ENCODE data around the gene HDAC8. TPM values are rescaled to one million over a fixed set of nuclear protein-coding genes. Genes with fewer than 3 reads are reported as not detected.
A peak's percentile ranks its signal among the peaks of the same experiment; 100 is the strongest.

HDAC8 gene
- total RNA-seq, 1 donor, result 28.1 TPM

DNA sequence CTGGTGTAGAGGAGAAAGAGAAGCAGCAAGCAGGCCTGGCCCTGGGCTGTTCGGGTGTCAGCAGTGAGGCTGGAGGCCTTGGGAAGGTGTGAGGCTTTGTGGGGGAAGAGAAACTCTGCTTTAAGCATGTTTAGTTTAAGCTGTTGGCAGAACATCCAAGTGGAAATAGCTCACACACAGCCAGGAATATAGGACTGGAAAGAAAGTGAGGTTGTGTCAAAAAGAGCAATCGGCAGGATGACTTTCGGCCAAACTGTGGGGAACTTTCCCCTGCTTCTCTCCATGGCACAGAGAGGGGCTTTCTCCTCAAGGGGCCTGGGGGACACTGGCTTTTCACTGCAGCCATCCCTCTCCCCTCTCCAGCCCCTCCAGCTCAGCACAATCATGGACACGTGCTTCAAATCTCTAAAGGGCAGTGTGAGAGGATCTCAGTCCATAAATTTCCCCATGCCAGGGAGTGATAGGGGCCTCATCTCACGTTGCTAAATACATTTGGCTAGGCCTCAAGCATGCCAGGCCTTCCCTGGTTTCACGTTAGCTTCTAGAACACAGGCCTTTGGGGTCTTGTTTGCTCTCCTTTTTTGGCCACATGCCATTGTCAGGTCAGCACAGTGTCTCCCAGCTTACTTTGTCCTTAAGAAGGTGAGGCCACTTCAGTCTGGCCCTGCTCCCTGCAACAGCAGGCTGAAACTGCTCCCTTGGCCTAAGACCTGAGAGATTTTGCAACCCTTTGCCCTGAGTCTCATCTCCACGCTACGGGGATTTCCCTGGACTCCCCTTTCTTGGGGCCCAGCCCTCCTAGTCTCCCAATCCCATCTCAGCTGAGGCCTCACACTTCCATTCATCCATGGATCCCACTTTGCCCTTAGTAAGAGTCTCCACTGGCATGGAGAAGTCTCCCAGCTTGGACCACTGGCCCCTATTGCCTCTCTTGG lies 258.7 kb downstream of the HDAC8 start:
- TF ChIP-seq, protein P1, sequence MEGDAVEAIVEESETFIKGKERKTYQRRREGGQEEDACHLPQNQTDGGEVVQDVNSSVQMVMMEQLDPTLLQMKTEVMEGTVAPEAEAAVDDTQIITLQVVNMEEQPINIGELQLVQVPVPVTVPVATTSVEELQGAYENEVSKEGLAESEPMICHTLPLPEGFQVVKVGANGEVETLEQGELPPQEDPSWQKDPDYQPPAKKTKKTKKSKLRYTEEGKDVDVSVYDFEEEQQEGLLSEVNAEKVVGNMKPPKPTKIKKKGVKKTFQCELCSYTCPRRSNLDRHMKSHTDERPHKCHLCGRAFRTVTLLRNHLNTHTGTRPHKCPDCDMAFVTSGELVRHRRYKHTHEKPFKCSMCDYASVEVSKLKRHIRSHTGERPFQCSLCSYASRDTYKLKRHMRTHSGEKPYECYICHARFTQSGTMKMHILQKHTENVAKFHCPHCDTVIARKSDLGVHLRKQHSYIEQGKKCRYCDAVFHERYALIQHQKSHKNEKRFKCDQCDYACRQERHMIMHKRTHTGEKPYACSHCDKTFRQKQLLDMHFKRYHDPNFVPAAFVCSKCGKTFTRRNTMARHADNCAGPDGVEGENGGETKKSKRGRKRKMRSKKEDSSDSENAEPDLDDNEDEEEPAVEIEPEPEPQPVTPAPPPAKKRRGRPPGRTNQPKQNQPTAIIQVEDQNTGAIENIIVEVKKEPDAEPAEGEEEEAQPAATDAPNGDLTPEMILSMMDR (IDR thresholded peaks at IDR 0.05; ENCODE audit: insufficient read depth, low read depth, low read length), result no peak
- DNase-seq (ENCODE audit: low read depth), result no peak
- no peak overlapping the region for H3K4me3 ChIP-seq (ENCODE audit: low read depth, low read length)

DNA sequence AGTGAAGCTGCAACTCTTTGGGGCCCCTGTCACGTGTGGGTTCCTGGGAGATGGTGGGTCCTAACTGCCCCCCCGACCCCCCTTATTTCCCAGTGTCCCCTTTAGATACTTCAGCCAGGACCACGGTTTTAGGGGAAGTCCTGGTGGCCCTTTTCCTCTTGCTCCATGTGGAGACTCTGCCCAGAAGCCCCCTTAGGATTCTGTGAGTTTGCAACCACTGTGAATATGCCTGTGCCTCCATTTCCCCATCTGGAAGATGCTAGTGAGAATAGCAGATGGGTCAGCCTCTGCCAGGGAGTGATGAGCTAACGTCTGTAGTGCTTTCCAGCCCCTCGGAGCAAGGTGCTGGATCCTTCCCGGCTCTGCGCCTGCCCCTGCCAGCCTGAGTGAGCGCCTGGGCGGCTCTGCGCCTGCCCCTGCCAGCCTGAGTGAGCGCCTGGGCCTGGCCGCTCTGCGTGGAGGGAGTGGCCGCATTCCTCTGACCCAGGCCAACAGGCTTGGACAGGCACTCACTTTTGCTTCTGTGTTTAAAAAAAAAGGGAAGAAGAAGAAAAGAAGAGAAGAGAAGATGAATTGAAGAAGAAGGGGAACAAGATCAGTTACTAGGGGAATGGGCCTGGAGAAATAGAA lies 260.2 kb downstream of the HDAC8 start:
- no peak for DNase-seq (ENCODE audit: low read depth)
- TF ChIP-seq, protein P1 (IDR thresholded peaks at IDR 0.05; ENCODE audit: insufficient read depth, low read depth, low read length), result no peak
- H3K4me3 ChIP-seq (ENCODE audit: low read depth, low read length), result no peak overlapping the region

DNA sequence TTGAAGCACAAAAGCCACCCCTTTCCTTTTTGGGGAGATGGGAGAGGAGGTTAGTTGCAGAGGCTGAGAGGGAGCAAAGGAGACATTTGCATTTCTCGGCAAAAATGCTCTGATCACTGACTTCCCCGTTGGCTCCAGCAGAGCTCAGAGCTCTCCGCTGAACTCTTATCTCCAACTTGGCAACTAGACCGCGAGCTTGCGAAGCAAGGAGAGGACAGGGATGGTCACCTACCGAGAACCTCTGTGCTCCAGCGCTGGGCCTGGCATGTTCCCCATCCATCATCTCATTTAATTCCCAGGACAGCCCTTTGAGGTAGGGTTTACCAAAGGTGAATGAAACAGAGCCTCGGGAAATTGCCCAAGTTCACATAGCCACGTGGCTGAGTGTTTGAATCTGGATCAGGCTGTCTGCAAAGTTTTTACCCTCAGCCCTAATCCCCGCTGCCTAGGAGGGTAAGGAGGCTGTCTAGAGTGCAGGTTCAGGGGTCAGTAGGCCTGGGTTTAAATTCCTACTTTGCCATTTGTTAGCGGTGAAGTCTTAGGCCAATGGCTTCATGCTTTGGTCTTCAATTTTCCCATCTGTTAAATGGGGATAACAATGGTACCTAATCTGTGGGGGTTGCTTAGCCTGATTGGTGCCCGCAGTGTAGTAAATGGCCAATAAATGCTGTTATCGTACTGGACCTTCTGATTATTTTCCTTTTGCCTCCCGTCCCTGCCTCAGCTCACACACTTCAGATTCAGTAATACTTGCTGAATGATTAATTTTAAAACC lies 263.2 kb downstream of the HDAC8 start:
- DNase-seq (ENCODE audit: low read depth), result no peak
- TF ChIP-seq, protein P1 (IDR thresholded peaks at IDR 0.05; ENCODE audit: insufficient read depth, low read depth, low read length), result no peak
- H3K4me3 ChIP-seq (ENCODE audit: low read depth, low read length), result peak overlapping the region; percentile 43

DNA sequence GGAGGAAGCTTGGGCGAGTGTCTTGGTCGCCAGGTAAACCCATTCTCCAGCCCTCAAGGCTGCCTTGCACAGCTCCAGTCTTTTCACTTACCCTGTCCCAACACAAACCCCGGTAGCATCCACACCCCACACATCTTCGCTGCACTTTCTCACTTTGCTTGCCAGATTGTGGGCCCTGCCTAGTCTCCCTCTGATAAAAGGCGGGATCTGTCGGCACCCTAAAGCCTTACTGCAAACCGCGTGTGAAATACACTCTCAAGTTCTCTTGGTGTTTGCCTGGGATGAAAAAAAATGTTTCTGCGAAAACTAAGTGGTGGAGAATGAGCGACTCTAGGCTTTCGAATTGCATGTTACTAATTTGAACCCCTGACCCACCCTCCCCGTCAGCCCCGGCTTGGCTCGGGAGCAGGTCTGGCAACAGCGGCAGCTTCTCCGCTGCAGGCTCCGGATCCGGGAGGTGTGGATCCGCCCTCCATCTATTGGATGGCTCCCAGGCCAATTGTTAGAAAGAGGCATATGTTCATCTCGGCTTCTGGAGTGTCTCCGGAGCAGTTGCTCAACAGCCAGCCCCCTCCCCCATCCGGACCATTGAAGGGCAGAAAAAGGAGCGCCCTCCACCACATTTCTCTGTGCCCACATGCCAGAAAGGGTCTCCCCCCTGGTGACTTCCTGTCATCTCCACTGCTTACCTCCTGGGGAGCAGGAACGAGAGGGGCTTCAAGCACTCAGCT lies 263.9 kb downstream of the HDAC8 start:
- DNase-seq (ENCODE audit: low read depth), result peak; percentile 66
- H3K4me3 ChIP-seq (ENCODE audit: low read depth, low read length), result peak overlapping the region; percentile 43
- TF ChIP-seq, protein P1 (IDR thresholded peaks at IDR 0.05; ENCODE audit: insufficient read depth, low read depth, low read length), result no peak

DNA sequence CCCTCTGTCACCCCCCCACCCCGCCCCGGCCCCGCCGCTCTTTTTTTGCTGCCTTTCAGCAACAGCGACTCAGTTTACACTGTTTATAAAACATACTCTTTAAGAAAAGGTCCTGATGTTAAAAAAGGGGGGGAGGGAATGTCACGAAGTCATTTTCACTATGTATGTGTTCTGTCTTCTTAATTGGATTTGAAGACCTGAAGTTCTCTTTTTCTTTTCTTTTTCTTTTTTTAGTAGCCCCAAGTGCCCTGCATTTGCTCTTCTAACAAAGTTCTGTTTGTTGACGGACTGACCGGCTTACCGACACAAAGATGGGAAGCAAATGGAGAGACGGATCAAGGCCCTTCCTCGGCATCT lies 264.5 kb downstream of the HDAC8 start:
- no peak overlapping the region for H3K4me3 ChIP-seq (ENCODE audit: low read depth, low read length)
- TF ChIP-seq, protein P1 (IDR thresholded peaks at IDR 0.05; ENCODE audit: insufficient read depth, low read depth, low read length), result no peak
- no peak for DNase-seq (ENCODE audit: low read depth)

DNA sequence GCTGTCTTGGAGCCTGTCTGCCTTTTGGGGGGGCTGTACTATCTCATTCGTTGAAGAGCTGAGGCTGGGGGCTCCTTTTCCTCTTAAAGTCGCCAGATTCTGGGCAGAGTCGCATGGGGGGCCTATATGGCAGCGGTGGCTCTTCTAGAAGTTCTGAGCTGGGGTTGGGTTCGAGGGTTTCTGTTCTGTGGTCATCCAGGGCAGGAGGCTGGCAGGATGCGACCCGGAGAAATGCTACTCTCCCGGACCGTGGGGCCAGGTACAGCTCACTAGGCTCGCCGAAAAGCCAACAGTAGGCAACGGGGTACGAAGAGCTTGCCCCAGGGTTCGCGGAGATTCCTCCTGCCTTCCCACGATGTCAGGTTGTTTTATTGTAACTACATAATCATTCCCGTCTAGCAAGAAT lies 265.0 kb downstream of the HDAC8 start:
- DNase-seq (ENCODE audit: low read depth), result no peak
- TF ChIP-seq, protein P1 (IDR thresholded peaks at IDR 0.05; ENCODE audit: insufficient read depth, low read depth, low read length), result no peak
- no peak overlapping the region for H3K4me3 ChIP-seq (ENCODE audit: low read depth, low read length)

Data from fibroblast of villous mesenchyme (primary cell).